OCI-LY1 (cell line): Measurements from ENCODE around the gene ELAVL3.
A peak's percentile ranks its signal among the peaks of the same experiment; 100 is the strongest.

ENCODE experiments used
- H2AFZ ChIP-seq: fragments of 200-600 bp; sonication (generic), shearing (Covaris generic); 2 replicates; pipeline ENCODE4 v1.6.0; 2014; ENCODE audit warnings: antibody characterized with exemption, mild to moderate bottlenecking, low read length
- H3F3A ChIP-seq: fragments of 200-600 bp; sonication (generic), shearing (Covaris generic); 2 replicates; pipeline ENCODE4 v1.6.0; 2014; ENCODE audit warnings: mild to moderate bottlenecking, antibody characterized with exemption, low read length, moderate library complexity; ENCODE audit not compliant: insufficient read depth
- H3K27ac ChIP-seq: fragments of 200-600 bp; sonication (generic); 2 replicates; pipeline ENCODE4 v1.5.1; 2014; ENCODE audit warnings: low read length, mixed run types, mild to moderate bottlenecking, low read depth; ENCODE audit not compliant: poor library complexity, severe bottlenecking
- H3K27me3 ChIP-seq: fragments of 200-600 bp; sonication (generic); 2 replicates; pipeline ENCODE4 v1.6.0; 2014; ENCODE audit warnings: antibody characterized with exemption, mild to moderate bottlenecking, low read length, moderate library complexity; ENCODE audit not compliant: insufficient read depth
- H3K36me3 ChIP-seq: fragments of 200-600 bp; sonication (generic); 2 replicates; pipeline ENCODE4 v1.6.1; 2014; ENCODE audit warnings: mild to moderate bottlenecking, antibody characterized with exemption, low read length, moderate library complexity, mixed read lengths; ENCODE audit not compliant: insufficient read depth
- H3K4me1 ChIP-seq: fragments of 200-600 bp; sonication (generic); 2 replicates; pipeline ENCODE4 v1.5.1; 2014; ENCODE audit warnings: mild to moderate bottlenecking, low read length, moderate library complexity; ENCODE audit not compliant: insufficient read depth, severe bottlenecking
- H3K4me2 ChIP-seq: fragments of 200-600 bp; sonication (generic), shearing (Covaris generic); 2 replicates; pipeline ENCODE4 v1.6.1; 2014; ENCODE audit warnings: low read length
- H3K4me3 ChIP-seq: fragments of 200-600 bp; sonication (generic); 2 replicates; pipeline ENCODE4 v1.5.1; 2014; ENCODE audit warnings: low read length, low read depth, mild to moderate bottlenecking, mixed read lengths; ENCODE audit not compliant: poor library complexity, severe bottlenecking
- H3K79me2 ChIP-seq: fragments of 200-600 bp; shearing (Covaris generic); 2 replicates; pipeline ENCODE4 v1.6.1; 2016; ENCODE audit warnings: mixed run types, low read length, mixed read lengths; ENCODE audit not compliant: insufficient read depth
- H3K9ac ChIP-seq: fragments of 200-600 bp; sonication (generic), shearing (Covaris generic); 2 replicates; pipeline ENCODE4 v1.6.1; 2014; ENCODE audit warnings: mild to moderate bottlenecking, low read length, mixed read lengths
- H3K9me2 ChIP-seq: fragments of 200-600 bp; sonication (generic), shearing (Covaris generic); 2 replicates; pipeline ENCODE4 v1.6.1; 2014; ENCODE audit warnings: low read depth, mild to moderate bottlenecking, low read length, mixed read lengths
- H3K9me3 ChIP-seq: fragments of 200-600 bp; shearing (Covaris generic); 2 replicates; pipeline ENCODE4 v1.6.1; 2014; ENCODE audit warnings: low read length, mixed read lengths
- H4K20me1 ChIP-seq: fragments of 200-600 bp; sonication (generic), shearing (Covaris generic); 2 replicates; pipeline ENCODE4 v1.6.0; 2016; ENCODE audit warnings: mild to moderate bottlenecking, low read length; ENCODE audit not compliant: insufficient read depth
- EZH2 ChIP-seq: fragments of 200-600 bp; sonication (generic), shearing (Covaris generic); IDR thresholded peaks from 2 replicates; pipeline ENCODE4 v1.8.0; 2017; ENCODE audit warnings: borderline replicate concordance, mixed run types, mild to moderate bottlenecking, antibody characterized with exemption, low read length, moderate library complexity, mixed read lengths
- TF ChIP-seq, protein P1 (sequence below): fragments of 200-600 bp; sonication (generic), shearing (Covaris generic); IDR thresholded peaks from 2 replicates; pipeline ENCODE4 v1.5.1; 2017; ENCODE audit warnings: mild to moderate bottlenecking, antibody characterized with exemption, low read length, moderate library complexity, mixed read lengths

The ELAVL3 gene

DNA sequence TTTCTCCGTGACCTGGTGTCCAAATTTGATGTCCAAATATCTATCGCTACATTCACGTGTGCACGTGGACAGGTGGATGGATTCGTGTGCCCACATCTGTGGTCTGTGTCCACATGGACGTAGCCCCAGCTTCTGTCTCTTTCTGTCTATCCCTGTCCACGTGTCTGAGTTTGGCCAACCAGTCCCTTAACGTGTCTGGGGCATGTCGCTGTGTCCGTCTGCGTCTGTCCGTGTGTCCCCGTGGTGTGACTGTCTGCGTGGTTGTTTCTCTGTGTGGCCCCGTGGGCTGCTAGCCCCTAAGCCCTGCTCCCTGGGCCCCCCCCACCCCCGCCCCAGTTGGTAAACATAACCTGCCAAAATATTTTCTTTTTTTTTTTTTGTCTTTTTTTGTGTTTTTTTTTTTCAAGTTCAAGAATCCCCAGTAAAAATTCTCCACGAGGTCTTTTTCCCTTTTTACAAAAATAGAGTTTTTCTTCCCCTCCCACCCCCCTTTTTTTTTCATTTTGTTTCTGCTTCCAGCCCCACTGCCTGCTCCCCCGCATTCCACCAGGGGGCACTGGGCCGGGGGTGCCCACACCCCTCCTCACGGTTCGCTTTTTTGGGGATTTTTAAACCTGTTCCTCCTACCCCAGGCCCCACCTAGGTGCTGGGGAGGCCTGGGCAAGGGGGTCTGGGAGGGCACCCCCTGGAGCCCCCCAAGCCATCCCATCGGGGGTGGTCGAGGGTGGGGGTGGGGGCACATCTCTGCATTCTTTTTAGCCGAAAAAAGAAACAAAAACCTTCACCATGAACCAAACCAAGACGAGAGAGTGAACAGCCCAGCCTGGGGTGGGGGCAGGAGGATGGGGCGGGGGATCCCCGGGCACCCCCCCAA, 27.1 kb downstream of the ELAVL3 start:
- Histone ChIP-seq H3K9me2 (no peaks in the 10 kb centered on the region), H3K27ac (no peak overlapping the region), H3K79me2 (no peaks in the 10 kb centered on the region), H3K36me3 (peaks cover 19% of the 10 kb centered on the region), H3K9me3 (no peaks in the 10 kb centered on the region), H3K4me3 (no peak overlapping the region), H4K20me1 (no peaks in the 10 kb centered on the region), H3F3A (no peaks in the 10 kb centered on the region), H3K4me2 (peak overlapping the region; percentile 42; the same call in 1 of the 2 replicates), H2AFZ (no peak overlapping the region), H3K27me3 (0 out of 2 replicates have a peak, but pooled peaks cover 9% of the 10 kb centered on the region), H3K4me1 (peaks cover 14% of the 10 kb centered on the region), H3K9ac (no peak overlapping the region)
- TF ChIP-seq, protein P1, sequence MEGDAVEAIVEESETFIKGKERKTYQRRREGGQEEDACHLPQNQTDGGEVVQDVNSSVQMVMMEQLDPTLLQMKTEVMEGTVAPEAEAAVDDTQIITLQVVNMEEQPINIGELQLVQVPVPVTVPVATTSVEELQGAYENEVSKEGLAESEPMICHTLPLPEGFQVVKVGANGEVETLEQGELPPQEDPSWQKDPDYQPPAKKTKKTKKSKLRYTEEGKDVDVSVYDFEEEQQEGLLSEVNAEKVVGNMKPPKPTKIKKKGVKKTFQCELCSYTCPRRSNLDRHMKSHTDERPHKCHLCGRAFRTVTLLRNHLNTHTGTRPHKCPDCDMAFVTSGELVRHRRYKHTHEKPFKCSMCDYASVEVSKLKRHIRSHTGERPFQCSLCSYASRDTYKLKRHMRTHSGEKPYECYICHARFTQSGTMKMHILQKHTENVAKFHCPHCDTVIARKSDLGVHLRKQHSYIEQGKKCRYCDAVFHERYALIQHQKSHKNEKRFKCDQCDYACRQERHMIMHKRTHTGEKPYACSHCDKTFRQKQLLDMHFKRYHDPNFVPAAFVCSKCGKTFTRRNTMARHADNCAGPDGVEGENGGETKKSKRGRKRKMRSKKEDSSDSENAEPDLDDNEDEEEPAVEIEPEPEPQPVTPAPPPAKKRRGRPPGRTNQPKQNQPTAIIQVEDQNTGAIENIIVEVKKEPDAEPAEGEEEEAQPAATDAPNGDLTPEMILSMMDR, result peak; percentile 78
- no peak for TF ChIP-seq EZH2

DNA sequence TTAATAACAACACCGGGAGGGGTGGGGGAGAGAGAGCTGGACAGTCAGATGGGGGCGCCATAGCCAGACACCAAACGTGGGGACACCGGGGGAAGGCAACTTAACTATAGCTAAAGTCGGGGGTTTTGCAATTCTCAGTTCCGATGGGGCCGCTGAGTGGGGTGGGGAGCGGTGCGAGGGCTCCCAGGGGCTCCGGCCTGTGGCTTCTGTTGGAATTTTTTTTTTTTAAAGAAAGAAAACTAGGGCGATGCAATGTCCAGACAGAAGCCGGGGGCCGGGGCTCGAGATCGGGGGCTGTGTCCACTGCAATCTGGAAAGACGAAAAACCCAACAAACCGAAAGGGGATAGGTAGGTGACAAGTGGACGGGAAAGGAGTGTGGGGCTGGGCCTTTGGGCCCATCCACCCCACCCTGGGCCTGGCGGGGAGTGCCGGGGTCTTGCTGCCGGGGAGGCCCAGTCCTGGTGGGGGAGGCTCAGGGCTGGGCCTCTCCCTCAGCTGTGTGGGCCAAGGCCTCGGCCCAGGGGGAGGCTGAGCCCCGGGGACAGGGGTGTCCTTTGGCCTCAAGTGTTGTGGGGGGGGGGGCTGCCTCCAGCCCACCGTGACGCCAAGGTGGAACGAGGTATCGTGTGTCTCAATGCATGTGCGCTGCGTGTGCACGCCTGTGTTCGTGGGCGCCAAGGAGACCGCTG, 28.1 kb downstream of the ELAVL3 start:
- TF ChIP-seq, protein P1, result peak; percentile 55
- no peak for TF ChIP-seq EZH2
- H3K4me1 ChIP-seq, result peaks cover 14% of the 10 kb centered on the region
- no peaks in the 10 kb centered on the region for H3K79me2 ChIP-seq
- H3K9me2 ChIP-seq, result no peaks in the 10 kb centered on the region
- H3K27ac ChIP-seq, result no peak overlapping the region
- H4K20me1 ChIP-seq, result no peaks in the 10 kb centered on the region
- no peaks in the 10 kb centered on the region for H3K9me3 ChIP-seq
- no peak overlapping the region for H2AFZ ChIP-seq
- H3K4me2 ChIP-seq, result no peak overlapping the region
- H3K27me3 ChIP-seq, result 0 out of 2 replicates have a peak, but pooled peaks cover 4% of the 10 kb centered on the region
- H3K4me3 ChIP-seq, result no peak overlapping the region
- H3K9ac ChIP-seq, result no peak overlapping the region
- peaks cover 28% of the 10 kb centered on the region for H3K36me3 ChIP-seq
- no peaks in the 10 kb centered on the region for H3F3A ChIP-seq

DNA sequence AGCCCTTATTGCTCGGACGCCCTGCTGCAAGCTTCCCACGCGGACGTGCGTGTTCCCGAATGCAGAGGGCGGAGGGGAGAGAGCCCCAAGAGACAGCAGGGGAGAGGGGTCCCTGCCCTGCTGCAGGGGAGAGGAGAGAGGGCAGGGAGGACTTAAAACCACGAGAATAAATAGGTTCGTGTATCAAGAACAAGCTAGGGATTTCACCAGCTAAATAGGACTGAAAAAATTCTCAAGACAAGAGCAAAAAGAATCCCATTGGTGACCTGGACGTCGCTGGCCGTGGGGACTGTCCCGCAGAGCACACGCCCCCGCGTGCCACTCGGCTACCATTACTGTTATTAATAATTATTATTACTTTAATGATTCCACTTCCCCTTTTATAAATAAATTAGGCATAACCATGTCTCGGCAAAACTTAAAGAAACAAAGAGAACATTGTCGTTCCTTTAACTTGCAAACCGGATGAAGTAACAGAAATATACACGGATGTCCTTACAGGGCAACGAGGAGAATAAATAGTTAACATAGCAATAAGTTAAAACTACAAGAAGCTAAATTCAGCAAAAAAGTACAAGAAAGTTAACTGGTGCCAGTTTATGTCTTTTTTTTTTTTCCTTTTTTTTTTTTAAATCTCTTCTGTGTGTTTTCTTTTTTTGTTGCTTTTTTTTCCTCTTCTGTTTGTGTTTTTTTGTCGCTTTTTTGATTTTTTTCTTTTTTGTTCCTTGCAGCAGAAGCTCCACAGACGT, 28.8 kb downstream of the ELAVL3 start:
- Histone ChIP-seq H3K27me3 (no peaks in the 10 kb centered on the region), H3K9ac (no peak overlapping the region), H3K27ac (no peak overlapping the region), H4K20me1 (no peaks in the 10 kb centered on the region), H3F3A (no peaks in the 10 kb centered on the region), H3K9me3 (no peaks in the 10 kb centered on the region), H3K36me3 (peaks cover 35% of the 10 kb centered on the region), H3K4me3 (no peak overlapping the region), H3K9me2 (no peaks in the 10 kb centered on the region), H3K4me2 (no peak overlapping the region), H3K4me1 (peaks cover 14% of the 10 kb centered on the region), H2AFZ (no peak overlapping the region), H3K79me2 (no peaks in the 10 kb centered on the region)
- TF ChIP-seq, protein P1, result no peak
- no peak for TF ChIP-seq EZH2
